HG03175 (cell line): ENCODE measurements around the gene AKAP10.
"Not testable (repeated sequence)": the region's sequence is repeated elsewhere in the genome, so short reads cannot be mapped to it uniquely, and the experiment has no call there.

Experiments used
- ATAC-seq: cut with Tn5 transposase; IDR thresholded peaks from one replicate; pipeline ENCODE4 v1.9.1; 2021; ENCODE audit warnings: mild to moderate bottlenecking, moderate library complexity; ENCODE audit not compliant: unreplicated experiment

AKAP10 gene

GRCh38 chr17:19873346-19873745 is 104.3 kb downstream of the AKAP10 start:
- ATAC-seq, result no peak

- ATAC-seq, result no peak
Observed at GRCh38 chr17:19868079-19868395, 109.6 kb downstream of the AKAP10 start.

GRCh38 chr17:19867329-19868078 is 110.1 kb downstream of the AKAP10 start, which contains the start of gene ULK2:
ULK2 (minus strand) TSS chr17:19867936; CDS start chr17:19867417, 519 bp downstream.
- peak; percentile 52 for ATAC-seq

GRCh38 chr17:19867079-19867328 is 110.6 kb downstream of the AKAP10 start:
- ATAC-seq, result peak; percentile 28

DNA sequence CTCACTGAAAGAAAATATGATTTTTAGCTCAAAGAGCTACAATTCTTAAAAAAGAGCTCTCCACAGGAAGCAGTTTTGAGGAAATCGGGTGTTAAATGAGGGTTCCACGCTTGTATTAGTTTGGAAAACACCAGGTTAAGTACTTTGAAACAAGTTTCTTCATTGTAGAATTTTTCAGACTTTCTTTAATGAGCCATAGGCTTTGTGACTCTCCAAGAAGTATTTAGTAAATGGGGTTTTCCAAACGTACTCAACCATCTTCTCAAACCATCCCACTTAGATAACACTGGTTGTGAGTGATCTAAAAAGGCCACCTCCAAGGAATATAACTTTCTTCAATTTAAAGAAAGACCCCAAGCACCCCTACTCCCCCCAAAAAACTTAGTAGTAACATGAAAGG is 112.6 kb downstream of the AKAP10 start:
- no peak for ATAC-seq

DNA sequence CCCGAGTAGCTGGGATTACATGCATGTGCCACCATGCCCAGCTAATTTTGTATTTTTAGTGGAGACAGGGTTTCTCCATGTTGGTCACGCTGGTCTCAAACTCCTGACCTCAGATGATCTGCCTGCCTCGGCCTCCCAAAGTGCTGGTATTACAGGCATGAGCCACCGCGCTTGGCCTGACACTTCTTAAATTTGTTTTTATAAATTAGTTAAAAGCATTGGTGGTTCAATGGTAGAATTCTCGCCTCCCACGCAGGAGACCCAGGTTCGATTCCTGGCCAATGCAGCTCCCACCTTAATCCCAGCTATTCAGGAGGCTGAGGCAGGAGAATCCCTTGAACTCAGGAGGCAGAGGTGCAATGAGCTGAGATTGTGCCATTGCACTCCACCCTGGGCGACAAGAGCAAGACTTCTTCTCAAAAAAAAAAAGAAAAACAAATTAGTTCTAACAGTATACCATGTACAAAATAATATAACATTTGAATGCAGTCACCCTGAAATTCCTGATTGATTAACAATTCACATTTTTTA is 116.9 kb downstream of the AKAP10 start:
- ATAC-seq, result not testable (repeated sequence)

GRCh38 chr17:19857640-19858039 is 120.0 kb downstream of the AKAP10 start:
- ATAC-seq, result no peak
